Fibroblast of the aortic adventitia (primary cell): Measurements from ENCODE around the gene VKORC1L1. TPM values are rescaled to one million over a fixed set of nuclear protein-coding genes. Genes with fewer than 3 reads are reported as not detected.
A peak's percentile ranks its signal among the peaks of the same experiment; 100 is the strongest.
"Not testable (repeated sequence)": the region's sequence is repeated elsewhere in the genome, so short reads cannot be mapped to it uniquely, and the experiment has no call there.

Experiments
- DNase-seq: peaks from one replicate; pipeline ENCODE4 v3.0.0-alpha.2; 2010; ENCODE audit warnings: low read depth
- H3K4me3 ChIP-seq: 2 replicates; pipeline ENCODE4 v1.5.1; 2011; ENCODE audit warnings: low read depth, mild to moderate bottlenecking, control low read depth, low read length, moderate library complexity
- total RNA-seq: library from RNA; depleted of rRNA; stranded (reverse); fragments of >200 nt; gene quantifications from 2 replicates; pipeline ENCODE4 v1.2.3, GENCODE V29; 2012; ENCODE audit warnings: low replicate concordance
- TF ChIP-seq, protein P1 (sequence below): IDR thresholded peaks from 2 replicates; pipeline ENCODE4 v1.5.1; 2011; ENCODE audit warnings: mild to moderate bottlenecking, low read length, control low read depth, inconsistent platforms; ENCODE audit not compliant: insufficient read depth

The VKORC1L1 gene
- total RNA-seq, 1 donor, result 17.8 TPM

GRCh38 chr7:65927489-65928448 lies 54.9 kb downstream of the VKORC1L1 start:
- TF ChIP-seq, protein P1, sequence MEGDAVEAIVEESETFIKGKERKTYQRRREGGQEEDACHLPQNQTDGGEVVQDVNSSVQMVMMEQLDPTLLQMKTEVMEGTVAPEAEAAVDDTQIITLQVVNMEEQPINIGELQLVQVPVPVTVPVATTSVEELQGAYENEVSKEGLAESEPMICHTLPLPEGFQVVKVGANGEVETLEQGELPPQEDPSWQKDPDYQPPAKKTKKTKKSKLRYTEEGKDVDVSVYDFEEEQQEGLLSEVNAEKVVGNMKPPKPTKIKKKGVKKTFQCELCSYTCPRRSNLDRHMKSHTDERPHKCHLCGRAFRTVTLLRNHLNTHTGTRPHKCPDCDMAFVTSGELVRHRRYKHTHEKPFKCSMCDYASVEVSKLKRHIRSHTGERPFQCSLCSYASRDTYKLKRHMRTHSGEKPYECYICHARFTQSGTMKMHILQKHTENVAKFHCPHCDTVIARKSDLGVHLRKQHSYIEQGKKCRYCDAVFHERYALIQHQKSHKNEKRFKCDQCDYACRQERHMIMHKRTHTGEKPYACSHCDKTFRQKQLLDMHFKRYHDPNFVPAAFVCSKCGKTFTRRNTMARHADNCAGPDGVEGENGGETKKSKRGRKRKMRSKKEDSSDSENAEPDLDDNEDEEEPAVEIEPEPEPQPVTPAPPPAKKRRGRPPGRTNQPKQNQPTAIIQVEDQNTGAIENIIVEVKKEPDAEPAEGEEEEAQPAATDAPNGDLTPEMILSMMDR, result no peak
- no peak overlapping the region for H3K4me3 ChIP-seq
- no peak for DNase-seq

GRCh38 chr7:65931685-65932084 lies 58.8 kb downstream of the VKORC1L1 start:
- DNase-seq, result no peak
- TF ChIP-seq, protein P1, result no peak
- no peak overlapping the region for H3K4me3 ChIP-seq

- DNase-seq, result no peak
- H3K4me3 ChIP-seq, result no peak overlapping the region
- TF ChIP-seq, protein P1, result no peak
Observed at GRCh38 chr7:65937296-65937695, 64.4 kb downstream of the VKORC1L1 start.

GRCh38 chr7:65938336-65938895 lies 65.5 kb downstream of the VKORC1L1 start:
- DNase-seq, result peak; percentile 21
- TF ChIP-seq, protein P1, result no peak
- H3K4me3 ChIP-seq, result no peak overlapping the region

DNA sequence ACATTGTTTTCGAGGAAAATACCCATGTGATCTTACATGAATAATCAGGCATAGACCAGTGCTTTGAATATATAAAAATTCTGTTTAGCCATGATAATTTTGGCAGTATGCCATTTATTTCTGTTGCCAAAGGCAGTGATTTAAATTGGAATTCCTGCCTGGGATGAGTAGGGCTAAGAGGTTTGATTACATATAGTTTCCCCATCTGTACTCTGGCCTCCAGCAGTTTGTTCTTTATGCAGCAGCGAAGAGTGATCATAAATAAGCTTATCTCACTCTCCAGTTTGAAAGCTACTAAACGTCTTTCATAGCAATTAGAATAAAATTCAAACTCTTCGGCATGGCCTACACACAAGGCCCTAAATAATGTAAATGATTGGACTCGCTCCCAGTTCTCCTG lies 72.9 kb downstream of the VKORC1L1 start:
- not testable (repeated sequence) for DNase-seq, H3K4me3 ChIP-seq

DNA sequence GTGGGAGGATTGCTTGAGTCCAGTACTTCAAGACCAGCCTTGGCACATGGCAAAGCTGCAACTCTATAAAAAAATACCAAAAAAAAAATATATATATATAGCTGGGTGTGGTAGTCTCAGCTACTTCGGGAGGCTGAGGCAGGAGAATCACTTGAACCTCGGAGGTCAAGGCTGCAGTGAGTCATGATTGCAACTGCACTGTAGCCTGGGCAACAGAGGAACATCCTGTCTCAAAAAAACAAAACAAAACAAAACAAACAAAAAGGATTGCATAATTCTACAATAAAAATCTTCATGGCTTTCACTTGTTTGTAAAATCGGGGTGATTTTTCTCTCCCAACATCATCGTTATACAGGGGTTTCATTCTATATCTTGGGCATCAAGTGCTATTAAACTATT lies 74.0 kb downstream of the VKORC1L1 start:
- no peak for DNase-seq
- H3K4me3 ChIP-seq, result no peak overlapping the region
- TF ChIP-seq, protein P1, result no peak

GRCh38 chr7:65951837-65952578 lies 79.1 kb downstream of the VKORC1L1 start:
- TF ChIP-seq, protein P1, result no peak

More at GRCh38 chr7:65951837-65952578, 79.1 kb downstream of the VKORC1L1 start:
- H3K4me3 ChIP-seq, result no peak overlapping the region
- DNase-seq, result peak; percentile 5
